NCI-H748 (cell line): Measurements from ENCODE around the gene IQCK.
A peak's percentile ranks its signal among the peaks of the same experiment; 100 is the strongest.

ENCODE experiments used
- DNase-seq: peaks from one replicate; lab custom pipeline; 2025; ENCODE audit not compliant: unreplicated experiment; lab: John Stamatoyannopoulos, UW

Gene IQCK

DNA sequence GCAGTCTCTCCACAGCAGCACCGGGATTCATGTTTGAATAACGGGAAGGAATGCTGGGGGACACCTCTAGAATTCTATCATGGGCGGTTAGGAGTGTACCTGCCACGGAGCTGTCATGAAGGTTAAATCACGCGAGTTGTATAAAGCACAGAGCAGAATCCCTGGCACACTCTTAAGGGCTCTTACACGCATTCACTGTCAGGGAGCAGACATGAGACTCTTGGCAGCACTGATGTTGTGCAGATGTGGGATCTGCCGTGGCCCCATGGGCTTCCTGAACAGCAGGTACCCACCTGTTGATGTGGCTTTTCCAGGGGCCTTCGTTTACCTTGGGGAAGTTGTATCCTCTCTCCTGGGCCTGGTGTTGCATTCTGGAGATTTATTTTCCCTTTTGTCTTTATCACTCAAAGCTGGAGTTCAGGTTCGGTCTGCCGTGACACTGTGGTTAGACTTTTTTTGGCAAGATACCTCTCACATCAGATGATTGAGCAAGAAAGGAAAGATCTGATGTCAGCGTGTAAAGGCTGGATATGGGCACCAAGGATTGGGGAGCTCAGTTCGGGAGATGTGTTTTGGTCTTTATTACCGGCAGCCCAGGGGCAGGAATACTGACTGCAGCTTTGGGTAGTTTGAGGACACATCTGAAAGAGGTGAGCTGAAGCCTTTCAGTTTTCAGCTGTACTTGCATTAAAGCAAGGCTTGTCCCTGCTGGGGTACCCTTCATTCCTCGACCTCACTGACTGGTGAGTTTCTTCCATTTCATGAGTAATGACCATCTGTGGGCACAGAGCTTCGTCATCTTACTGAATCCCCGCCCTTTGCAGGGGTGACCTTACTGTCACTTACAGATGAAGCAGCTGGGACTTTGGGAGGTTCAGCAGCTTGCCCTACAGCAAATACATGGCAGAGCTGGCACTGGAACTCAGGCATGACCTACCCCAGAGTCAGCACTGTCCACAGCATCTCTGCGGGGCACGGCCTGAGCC is 19.3 kb upstream of the IQCK start:
- no peak for DNase-seq

DNA sequence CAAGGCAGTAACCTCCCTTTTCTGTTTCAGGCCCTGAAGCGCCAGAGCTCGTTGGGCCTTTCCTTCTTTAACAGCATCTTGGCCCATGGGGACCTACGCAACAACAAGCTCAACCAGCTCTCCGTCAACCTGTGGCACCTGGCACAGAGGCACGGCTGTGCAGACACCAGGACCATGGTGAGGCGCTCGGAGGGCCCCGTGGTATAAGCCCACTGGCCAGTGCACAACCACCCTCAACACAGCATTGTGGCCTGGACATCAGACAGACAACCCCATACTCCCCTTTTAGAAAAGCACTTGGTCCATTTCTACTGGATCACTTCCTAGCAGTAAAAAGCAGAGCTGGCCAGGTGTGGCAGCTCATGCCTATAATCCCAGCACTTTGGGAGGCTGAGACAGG is 18.6 kb upstream of the IQCK start:
- DNase-seq, result no peak

DNA sequence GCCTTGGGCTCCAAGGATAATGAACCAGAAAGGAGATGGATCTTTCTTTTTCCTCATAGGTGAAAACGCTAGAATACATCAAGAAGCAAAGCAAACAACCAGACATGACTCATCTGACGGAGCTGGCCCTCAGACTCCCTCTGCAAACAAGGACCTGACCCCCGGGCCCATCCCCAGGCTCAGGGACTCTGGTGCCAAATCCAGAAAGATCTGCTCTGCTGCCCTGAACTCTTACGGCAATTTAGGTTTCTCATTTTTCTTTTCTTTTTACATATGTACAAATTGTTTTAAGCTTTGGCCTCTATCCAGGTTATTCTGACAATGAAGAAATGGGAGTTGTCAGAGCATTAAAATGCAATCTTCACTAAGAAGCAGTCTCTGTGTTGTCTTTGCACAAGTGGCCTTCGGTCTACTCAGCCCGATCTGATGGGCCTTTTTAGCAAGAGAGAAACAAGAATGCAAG is 17.7 kb upstream of the IQCK start:
- DNase-seq, result peak; percentile 21

DNA sequence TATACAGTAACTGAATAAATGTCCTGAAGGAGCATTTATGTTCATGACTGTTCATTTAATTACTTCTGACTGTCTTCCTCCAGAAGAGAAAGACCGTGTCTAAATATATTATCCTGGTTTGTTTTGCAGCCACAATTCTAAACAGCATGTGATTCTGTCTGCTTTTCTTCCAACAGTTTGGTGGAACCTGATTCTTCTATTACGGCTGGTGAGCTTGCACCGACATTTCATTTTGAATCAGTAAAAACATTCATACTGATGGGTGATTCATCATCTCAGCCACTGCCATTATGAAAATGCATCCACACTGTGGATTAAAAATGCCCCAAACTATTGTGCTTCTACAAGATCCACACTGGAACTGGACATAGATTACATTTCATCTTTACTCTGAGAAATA is 17.0 kb upstream of the IQCK start:
- no peak for DNase-seq

GRCh38 chr16:19703172-19703889 is 14.7 kb upstream of the IQCK start:
- no peak for DNase-seq

DNA sequence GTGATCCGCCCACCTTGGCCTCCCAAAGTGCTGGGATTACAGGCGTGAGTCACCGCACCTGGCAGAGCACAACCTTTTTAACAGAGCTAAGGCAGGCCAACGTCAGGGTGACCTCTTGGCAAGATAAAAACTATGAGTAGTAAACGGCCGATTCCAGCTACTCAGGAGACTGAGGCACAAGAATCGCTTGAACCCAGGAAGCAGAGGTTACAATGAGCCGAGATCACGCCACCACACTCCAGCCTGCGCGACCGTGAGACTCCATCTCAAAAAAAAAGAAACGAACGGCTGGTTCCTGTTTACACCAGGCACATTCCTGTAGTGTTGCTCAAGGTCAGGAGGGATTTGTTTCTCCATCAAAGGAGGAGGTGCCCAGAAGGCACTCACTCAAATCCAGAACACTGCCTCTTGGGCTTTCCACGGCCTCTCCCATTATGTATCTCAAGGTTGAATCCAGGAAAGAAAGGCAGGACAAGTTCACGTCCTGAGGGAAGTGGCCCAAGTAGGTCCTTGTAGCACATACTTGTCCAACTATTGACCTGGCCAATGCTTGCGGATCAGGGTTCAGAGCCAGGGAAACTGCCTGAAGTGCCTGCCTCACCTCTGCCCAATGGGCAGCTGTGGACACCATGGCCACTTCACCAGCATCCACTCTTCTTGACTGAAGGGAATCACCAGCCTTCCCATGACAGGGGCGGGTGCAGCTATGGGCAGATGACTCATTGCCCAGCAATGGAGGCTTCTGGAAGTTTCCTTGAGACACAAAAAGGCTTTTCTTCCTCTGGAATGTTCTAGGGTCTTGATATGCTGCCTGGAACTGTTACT is 13.5 kb upstream of the IQCK start:
- no peak for DNase-seq

GRCh38 chr16:19705146-19705501 is 12.9 kb upstream of the IQCK start:
- no peak for DNase-seq

GRCh38 chr16:19705843-19706242 is 12.2 kb upstream of the IQCK start:
- DNase-seq, result no peak

DNA sequence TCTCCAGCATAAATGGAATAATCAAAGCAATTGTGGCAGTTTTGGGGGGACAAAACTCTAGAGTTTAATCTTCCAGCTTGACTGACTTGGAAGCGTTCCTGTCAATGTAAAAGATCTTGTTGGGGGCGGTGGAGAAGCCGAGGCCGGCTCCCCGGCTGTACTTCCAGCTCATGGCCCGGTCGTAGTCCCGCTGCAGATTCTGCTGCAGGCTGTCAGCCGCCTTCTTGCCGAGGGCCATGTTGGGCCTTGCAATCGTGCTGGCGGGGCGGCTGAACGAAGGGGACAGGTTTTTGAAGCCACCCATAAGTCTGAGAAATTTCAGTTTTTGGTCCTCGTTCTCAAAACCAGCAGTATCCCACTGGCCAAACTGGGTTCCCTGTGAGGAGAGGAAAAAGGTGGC is 11.2 kb upstream of the IQCK start:
- no peak for DNase-seq

DNA sequence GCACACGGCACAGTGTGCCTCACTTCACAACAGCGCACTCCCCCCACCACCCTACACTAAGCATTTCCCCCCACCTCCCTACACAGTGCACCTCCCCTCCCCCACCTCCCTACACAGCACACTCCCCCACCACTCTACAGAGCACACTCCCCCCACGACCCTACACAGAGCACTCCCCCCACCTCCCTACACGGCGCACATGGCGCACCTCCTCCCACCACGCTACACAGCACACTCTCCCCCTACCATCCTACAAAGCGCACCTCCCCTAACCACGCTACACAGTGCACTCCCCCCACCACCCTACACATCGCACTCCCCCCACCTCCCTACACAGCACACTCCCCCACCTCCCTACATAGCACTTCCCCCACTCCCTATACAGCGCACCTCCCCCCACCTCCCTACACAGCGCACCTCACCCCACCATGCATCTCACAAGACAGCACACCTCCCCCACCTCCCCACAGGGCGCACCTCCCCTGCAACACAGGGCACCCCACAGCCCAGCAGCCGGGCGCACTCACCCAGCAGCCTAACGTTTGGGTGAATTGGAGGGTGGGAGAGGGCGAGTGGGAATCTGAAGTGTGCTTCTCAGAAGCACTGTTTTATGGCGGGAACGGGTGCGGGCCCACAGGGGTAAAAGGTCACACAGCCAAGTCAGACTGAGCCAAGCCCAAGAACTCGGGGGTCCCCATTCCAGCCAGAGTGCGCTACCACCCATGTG is 10.3 kb upstream of the IQCK start:
- DNase-seq, result no peak

- no peak for DNase-seq
Measured at GRCh38 chr16:19708296-19709205, 9.5 kb upstream of the IQCK start.

DNA sequence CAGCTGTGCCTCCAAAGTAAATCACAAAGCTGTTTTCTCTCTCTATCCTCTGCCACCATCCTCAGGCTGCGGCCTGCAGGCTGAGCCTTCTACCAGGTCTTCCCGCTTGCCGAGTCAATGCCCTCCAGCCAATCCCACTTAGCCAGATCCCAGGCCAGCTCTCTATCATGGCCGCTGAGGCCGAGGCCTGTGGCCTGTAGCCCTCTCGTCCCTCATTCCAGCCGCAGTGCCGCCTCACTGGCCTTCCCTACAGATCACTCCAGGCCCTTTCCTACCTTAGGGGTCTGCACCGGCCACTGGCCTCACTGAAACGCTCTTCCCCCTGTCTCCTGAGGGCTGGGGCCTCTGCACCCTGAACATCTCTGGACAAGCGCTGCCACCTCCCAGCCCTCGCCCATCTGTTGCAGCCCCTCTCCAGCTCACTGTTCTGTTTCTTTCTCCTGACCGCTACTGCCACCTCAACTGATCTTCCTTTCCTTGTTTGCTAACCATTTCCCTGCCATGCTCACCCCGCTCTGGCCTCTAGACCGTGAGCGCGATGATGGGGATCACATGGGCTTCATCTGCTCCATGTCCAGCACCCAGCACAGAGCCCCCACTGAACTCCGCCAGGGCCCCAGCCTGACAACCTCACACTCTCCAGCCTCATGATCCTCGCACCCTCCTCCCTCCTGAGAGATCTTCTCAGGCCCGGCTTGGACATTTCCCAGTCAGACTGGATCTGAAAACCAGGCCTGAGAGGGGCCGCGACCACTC is 8.5 kb upstream of the IQCK start:
- DNase-seq, result no peak

- DNase-seq, result no peak
Measured at GRCh38 chr16:19710191-19710908, 7.7 kb upstream of the IQCK start.

- no peak for DNase-seq
Measured at GRCh38 chr16:19710991-19711545, 7.0 kb upstream of the IQCK start.

DNA sequence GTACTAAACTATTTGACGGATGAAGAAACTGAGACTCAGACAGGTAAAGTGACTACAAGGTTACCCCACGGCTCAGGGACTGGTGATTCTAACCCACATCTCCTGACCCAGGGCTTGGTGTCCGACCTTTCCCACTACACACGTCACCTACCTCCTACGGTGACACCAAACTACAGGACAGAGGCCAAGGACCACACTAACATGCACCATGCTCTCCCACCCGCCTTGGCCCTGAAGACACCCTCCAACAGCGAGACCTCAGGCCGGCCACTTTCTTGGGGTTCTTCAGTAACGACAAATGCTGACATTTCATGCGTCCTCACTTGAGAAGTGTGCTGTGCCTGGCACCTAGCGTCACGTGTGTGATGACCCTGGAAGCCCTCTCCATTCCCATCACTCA is 6.4 kb upstream of the IQCK start:
- no peak for DNase-seq

DNA sequence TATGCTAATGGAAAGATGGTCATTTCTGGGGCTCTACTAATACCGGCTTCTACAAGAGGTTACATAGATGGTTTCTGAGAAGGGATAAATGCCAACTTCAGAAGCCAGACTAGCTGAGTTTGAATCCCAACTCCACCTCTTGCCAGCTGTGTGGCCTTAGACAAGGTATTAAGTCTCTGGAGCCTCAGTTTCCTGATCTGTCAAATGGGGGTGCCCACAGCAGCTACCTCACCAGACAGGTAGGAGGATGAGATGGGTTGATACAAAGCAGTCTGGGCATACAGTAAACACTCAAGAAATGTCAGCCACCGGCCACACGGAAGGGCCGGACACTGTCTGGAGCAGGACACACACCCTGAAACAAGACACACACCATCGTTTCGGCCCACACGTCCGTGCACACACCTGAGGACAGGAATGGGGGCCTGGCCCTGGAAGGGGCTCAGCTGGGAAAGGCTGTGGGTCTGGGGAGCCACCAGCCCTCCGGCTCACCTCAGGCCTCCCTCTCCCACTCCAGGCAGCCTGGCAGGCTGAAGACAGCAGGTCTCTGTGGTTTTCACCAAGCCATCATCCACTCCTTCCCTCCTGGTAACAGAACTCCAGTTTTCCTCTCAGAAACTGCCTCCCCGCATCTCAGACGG is 5.5 kb upstream of the IQCK start:
- no peak for DNase-seq

- DNase-seq, result no peak
Measured at GRCh38 chr16:19713697-19714096, 4.4 kb upstream of the IQCK start.

DNA sequence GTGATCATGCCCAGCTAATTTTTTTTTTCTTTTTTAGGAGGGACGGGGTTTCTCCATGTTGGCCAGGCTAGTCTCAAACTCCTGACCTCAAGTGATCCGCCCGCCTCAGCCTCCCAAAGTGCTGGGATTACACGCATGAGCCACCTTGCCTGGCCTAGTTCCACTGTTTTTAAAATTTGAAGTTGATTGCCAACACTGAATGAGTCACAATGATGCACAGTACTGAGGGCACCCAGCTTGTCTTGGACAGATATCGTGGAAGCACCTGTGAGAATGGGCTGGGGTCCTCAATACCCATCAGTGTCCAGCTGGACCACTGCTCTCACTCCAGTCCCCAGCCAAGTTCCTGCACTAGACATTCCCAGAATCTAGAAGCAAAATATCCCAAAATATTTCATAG is 2.5 kb upstream of the IQCK start:
- no peak for DNase-seq
